Keratinocyte (primary cell): ENCODE results near the gene BUD31.

Experiments
- CTCF ChIP-seq, 3 experiments: IDR thresholded peaks in 1 of 3; conservative IDR thresholded peaks in 1 of 3; optimal IDR thresholded peaks in 1 of 3; 2 replicates in 2 of 3; 3 replicates in 1 of 3; pipeline versions ENCODE3 to v1.5.1; 2011; ENCODE audit warnings: low read length in 3 of 3, mild to moderate bottlenecking in 3 of 3, moderate library complexity in 2 of 3, control low read depth in 1 of 3, inconsistent platforms in 1 of 3; ENCODE audit not compliant: insufficient read depth in 2 of 3; ENCODE audit errors: extremely low read depth in 1 of 3
- EZH2 ChIP-seq: IDR thresholded peaks from one replicate; pipeline ENCODE4 v1.6.1; 2012; ENCODE audit warnings: inconsistent platforms, mild to moderate bottlenecking, low read length, moderate library complexity

DNA sequence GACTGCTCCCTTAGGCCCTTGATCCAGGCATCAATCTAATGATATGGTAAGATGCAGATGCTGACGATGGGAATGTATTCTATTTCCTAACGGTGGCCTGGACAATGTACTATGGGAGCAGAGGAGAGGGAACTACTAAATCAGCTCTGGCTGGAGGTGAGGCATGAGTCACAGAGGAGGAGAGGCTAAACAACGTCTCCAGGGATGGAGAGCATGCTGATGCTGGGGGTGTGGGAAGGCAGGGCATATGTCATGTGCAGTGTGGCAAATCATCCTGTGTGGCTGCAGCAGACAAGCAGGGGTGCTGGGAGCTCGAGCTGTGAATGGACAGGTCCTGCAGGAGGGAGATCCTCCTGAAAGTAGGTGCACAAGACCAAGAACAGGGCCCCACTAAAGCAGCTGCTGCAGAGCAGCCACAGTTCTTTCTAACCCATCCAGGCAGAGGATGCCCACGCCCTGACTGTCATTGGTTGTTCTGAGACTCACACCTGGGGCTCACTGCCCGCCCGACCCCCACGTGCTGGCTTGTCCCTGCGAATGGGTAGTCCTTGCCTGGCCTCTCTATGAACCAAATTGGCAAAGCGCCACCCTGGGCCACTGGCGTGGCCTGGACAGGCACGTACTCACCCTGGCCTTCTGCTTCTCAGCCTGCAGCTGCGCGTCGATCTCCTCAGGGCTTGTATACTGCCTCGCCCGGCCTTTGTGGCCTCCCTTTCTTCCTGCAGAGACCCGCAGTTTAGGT, 4.4 kb upstream of the BUD31 start:
- TF ChIP-seq EZH2 (no peak), CTCF (optimal IDR thresholded peaks at IDR 0.05 in 1 of 3, IDR thresholded peaks at IDR 0.05 in 1 of 3, conservative IDR thresholded peaks at IDR 0.05 in 1 of 3; ENCODE audit: extremely low read depth in 1 of 3, insufficient read depth in 2 of 3, low read length in 3 of 3) (no peak)
